ENCODE data around the gene EDDM3A.

Gene EDDM3A

DNA sequence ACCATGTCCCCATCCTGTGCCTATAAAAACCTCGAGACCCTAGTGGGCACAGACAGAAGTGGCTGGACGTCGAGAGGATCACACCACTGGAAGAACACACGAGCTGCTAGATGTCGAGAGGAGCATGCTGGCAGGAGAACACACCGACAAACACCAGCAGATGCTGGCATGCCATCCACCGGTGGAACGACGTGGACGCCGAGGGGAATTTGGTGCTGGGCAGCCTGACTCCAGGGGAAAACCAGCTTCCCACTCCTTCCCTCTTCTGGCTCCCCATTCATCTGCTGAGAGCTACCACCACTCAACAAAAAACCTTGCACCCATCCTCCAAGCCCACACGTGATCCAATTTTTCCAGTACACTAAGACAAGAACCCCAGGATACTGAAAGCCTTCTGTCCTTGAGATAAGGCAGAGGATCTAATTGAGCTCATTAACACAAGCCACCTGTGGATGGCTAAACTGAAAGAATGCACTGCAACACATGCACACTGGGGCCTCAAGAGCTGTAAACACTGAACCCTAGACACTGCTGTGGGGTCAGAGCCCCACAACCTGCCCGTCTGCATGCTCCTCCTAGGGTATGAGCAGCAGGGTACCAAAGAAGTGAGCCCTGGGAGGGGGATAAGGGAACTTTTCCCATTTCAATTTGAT lies 44.9 kb downstream of the EDDM3A start:
- DNase-seq, result no peak

DNA sequence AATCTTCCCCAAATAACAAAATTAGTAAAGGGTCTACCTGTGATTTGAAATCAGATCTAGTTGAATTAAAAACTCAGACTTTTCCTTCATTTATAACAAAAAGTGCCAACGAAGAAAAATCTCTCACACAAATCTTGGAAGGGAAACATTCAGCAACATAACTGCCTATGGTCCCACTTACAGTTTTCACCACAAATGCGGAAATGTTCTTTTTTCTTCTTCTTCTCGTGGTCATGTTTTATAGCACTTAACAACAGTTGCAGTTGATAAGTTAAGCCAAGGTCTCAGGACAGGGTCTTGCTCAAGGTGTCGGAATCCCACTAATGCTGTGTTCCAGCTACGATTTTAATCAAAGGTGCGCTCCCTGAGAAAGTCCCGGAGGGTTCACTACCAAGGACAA lies 45.5 kb downstream of the EDDM3A start:
- no peak for DNase-seq

- DNase-seq, result no peak
Measured at GRCh38 chr14:20791597-20791996, 45.9 kb downstream of the EDDM3A start.

DNA sequence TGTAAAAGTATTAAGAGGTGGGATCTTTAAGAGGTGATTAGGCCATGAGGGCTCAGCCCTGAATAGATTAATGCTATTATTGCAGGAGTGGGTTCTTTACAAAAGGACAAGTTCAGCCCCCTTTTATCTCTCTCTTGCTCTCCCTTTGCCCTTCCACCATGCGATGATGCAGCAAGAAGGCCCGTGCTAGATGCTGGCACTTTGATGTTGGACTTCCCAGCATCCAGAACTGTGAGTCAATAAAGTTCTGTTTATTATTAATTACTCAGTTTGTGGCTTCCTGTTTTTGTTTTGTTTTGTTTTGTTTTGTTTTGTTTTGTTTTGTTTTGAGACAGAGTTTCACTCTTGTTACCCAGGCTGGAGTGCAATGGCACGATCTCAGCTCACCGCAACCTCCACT lies 46.9 kb downstream of the EDDM3A start:
- no peak for DNase-seq

DNA sequence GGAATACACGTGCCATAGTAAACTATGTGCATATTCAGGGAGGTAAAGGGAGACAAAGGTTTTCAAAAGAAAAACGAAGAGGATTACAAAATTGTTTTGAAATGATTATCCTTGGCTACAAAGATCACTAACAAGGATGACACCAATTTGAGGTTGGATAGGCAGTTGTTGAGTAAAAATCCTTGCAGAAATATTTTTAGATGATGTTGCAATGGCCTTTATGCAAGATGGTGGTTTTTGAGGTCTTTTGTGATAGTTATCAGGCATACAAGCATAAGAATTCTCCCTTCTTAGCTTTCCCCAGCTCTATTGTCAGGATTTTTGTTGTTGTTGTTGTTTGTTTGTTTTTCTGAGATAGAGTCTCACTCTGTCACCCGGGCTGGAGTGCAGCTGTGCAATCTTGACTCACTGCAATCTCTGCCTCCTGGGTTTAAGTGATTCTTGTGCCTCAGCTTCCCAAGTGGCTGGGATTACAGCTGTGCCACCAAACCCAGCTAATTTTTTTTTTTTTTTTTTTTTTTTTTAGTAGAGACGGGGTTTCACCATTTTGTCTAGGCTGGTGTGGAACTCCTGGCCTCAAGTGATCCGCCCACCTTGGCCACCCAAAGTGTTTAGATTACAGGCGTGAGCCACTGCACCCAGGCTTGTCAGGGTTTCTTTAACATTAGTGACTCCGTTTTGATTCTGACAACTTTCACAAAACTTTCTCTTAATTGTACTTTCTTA lies 49.1 kb downstream of the EDDM3A start:
- no peak for DNase-seq

GRCh38 chr14:20797164-20797563 lies 51.5 kb downstream of the EDDM3A start:
- DNase-seq, result no peak
